Endothelial cell of umbilical vein (primary cell): ENCODE data around the gene SIRT2.

Experiments used
- CTCF ChIP-seq, 2 donors: IDR thresholded peaks; 1 replicate in 1 of 2; 2 replicates in 1 of 2; pipeline ENCODE4 v1.5.1; 2011; ENCODE audit warnings: low read length in 2 of 2, mild to moderate bottlenecking in 2 of 2, moderate library complexity in 2 of 2, control low read depth in 1 of 2, inconsistent platforms in 1 of 2, low read depth in 1 of 2; ENCODE audit not compliant: insufficient read depth in 1 of 2; ENCODE audit errors: extremely low read depth in 1 of 2
- EZH2 ChIP-seq: IDR thresholded peaks from 2 replicates; pipeline ENCODE4 v1.6.1; 2012; ENCODE audit warnings: borderline replicate concordance, low read depth, mild to moderate bottlenecking, moderate library complexity, low read length, inconsistent platforms; ENCODE audit not compliant: severe bottlenecking
- FOS ChIP-seq: IDR thresholded peaks from 2 replicates; pipeline ENCODE4 v1.6.1; 2011; ENCODE audit warnings: mild to moderate bottlenecking, low read length, moderate library complexity, borderline replicate concordance; ENCODE audit not compliant: insufficient read depth
- POLR2A ChIP-seq: IDR thresholded peaks from 2 replicates; pipeline ENCODE4 v1.6.1; 2012; ENCODE audit warnings: low read depth, mild to moderate bottlenecking, control low read depth, low read length

DNA sequence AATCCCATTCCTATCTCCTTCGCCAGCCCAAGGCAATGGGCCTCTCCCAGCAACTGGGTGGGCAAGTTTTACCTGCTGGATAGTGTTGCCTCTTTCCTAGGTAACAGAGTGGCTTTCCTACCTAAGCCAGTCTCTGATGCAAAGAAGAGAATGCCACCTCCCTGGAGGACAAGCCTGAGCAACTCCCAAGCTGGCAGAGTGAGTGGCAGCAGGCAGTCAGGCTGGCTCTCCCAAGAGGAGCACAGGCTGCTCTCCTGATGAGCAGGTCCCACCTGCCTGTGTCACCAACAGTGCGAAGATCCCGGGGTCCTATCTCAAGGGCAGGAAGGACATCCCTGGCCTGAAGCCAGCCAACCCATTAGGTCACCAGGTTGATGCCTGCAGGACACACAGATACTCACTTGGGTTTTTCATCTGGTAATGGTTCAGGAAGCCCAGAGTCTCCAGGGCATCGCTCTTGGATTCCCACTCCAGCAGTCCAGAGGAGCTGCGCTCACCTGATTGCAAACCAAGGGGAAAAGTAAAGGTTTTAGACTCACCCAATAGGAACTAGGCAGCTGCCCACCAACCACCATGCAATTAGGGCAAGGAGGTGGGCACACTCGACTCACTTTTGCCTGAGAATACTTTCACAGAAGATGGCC, 62.3 kb downstream of the SIRT2 start:
- no peak for TF ChIP-seq FOS
- no peak for TF ChIP-seq POLR2A
- no peak for TF ChIP-seq CTCF (IDR thresholded peaks at IDR 0.05; ENCODE audit: extremely low read depth in 1 of 2, insufficient read depth in 1 of 2, low read depth in 1 of 2, low read length in 2 of 2)
- TF ChIP-seq EZH2 = no peak
